T-helper 1 cell (primary cell): ENCODE data around the gene CAMK1D.

Experiments used
- DNase-seq, 5 donors: peaks; one replicate each; pipeline ENCODE4 v3.0.0-alpha.2; 2012 to 2020

The CAMK1D gene

GRCh38 chr10:12403119-12403518 lies 53.8 kb downstream of the CAMK1D start:
- no peak for DNase-seq

GRCh38 chr10:12405342-12406320 lies 56.3 kb downstream of the CAMK1D start:
- no peak for DNase-seq

GRCh38 chr10:12406764-12407400 lies 57.5 kb downstream of the CAMK1D start:
- no peak for DNase-seq

- DNase-seq: no peak
These were observed 59.1 kb downstream of the CAMK1D start for GRCh38 chr10:12408472-12408871.

GRCh38 chr10:12409161-12409560 lies 59.8 kb downstream of the CAMK1D start:
- DNase-seq: no peak

- no peak for DNase-seq
These were observed 60.3 kb downstream of the CAMK1D start for GRCh38 chr10:12409613-12410012.

- peak in 2 of 5 donors; percentile 4 to 71 for DNase-seq
These were observed 63.5 kb downstream of the CAMK1D start for GRCh38 chr10:12412666-12413368.

GRCh38 chr10:12413369-12413711 lies 64.0 kb downstream of the CAMK1D start:
- DNase-seq: no peak

GRCh38 chr10:12414278-12414989 lies 65.1 kb downstream of the CAMK1D start:
- no peak for DNase-seq

GRCh38 chr10:12416344-12417050 lies 67.2 kb downstream of the CAMK1D start:
- no peak for DNase-seq

GRCh38 chr10:12417331-12417730 lies 68.0 kb downstream of the CAMK1D start:
- DNase-seq: no peak

GRCh38 chr10:12418000-12418399 lies 68.7 kb downstream of the CAMK1D start:
- no peak for DNase-seq

- no peak for DNase-seq
These were observed 69.4 kb downstream of the CAMK1D start for GRCh38 chr10:12418725-12419261.

- peak in 3 of 5 donors; percentile 9 to 61 (median 13) for DNase-seq
These were observed 70.0 kb downstream of the CAMK1D start for GRCh38 chr10:12419262-12419847.

GRCh38 chr10:12420530-12421120 lies 71.3 kb downstream of the CAMK1D start:
- no peak for DNase-seq

GRCh38 chr10:12422189-12422588 lies 72.8 kb downstream of the CAMK1D start:
- no peak for DNase-seq

GRCh38 chr10:12423896-12424295 lies 74.5 kb downstream of the CAMK1D start:
- no peak for DNase-seq

GRCh38 chr10:12427276-12427675 lies 77.9 kb downstream of the CAMK1D start:
- no peak for DNase-seq

- DNase-seq: no peak
These were observed 79.2 kb downstream of the CAMK1D start for GRCh38 chr10:12428447-12429135.

- no peak for DNase-seq
These were observed 81.1 kb downstream of the CAMK1D start for GRCh38 chr10:12430406-12430982.
